ENCODE data around the gene ZNF518B. TPM values are rescaled to one million over a fixed set of nuclear protein-coding genes. Genes with fewer than 3 reads are reported as not detected.

The ZNF518B gene
- total RNA-seq, 2 donors from 2014 or later = 36.0 to 39.1 TPM

DNA sequence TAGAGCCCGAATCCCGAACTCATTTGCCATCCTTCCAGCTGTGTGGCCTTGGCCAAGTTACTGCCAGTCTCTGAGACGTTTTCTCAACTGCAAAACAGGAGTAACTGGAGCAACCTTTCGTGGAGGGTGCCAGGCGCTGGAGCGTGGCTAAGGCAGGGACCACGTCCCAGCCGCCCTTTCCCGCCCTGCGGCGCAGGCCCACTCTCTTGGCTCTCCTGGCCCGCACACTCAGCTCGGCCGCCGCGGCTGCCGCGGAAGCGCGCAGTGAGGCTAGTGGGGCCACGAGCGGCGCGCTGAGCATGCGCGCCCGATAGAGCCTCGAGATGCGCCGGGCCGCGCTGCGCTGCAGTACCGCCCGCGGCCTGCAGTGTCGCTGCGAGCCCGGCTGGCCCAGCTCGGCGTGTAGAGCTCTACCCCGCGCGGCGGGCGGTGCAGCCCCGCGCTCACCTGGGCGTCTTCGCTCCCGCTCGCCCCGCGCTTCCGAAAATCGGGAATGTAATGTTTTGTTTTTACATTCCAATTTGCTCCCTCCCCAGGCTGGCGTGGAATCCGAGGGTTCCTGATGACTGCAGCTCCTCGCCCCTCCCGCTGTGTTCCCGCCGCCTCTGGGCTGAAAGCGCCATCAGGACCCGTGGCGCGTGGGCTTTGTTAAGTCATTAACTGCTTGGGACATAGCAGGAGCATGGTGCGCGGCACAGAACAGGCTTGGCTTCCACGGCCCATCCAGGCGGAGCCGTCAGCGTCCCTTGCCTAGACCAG lies 4.0 kb upstream of the ZNF518B start:
- H3K36me3 ChIP-seq = no peaks in the 10 kb centered on the region
- no peak overlapping the region for H3K27ac ChIP-seq
- peaks cover 0 to 20% of the 10 kb centered on the region in 2 donors for H3K4me1 ChIP-seq
- no peak for DNase-seq (ENCODE audit: low spot score)
- peaks cover 0 to 14% of the 10 kb centered on the region in 2 donors for H3K27me3 ChIP-seq
- peak overlapping the region in 1 of 2 donors; percentile 34 for H3K4me3 ChIP-seq
- H3K9me3 ChIP-seq = no peaks in the 10 kb centered on the region
- TF ChIP-seq CTCF (IDR thresholded peaks at IDR 0.05) = peak; percentile 79 to 96

- Histone ChIP-seq H3K4me1 (peaks cover 0 to 20% of the 10 kb centered on the region in 2 donors), H3K36me3 (no peaks in the 10 kb centered on the region), H3K27ac (no peak overlapping the region), H3K27me3 (peaks cover 0 to 14% of the 10 kb centered on the region in 2 donors), H3K4me3 (no peak overlapping the region), H3K9me3 (no peaks in the 10 kb centered on the region)
- no peak for DNase-seq (ENCODE audit: low spot score)
- TF ChIP-seq CTCF (IDR thresholded peaks at IDR 0.05) = no peak
These were observed 3.3 kb upstream of the ZNF518B start for GRCh38 chr4:10460313-10461047.

- Histone ChIP-seq H3K4me3 (no peak overlapping the region), H3K27ac (no peak overlapping the region)
- no peak for TF ChIP-seq CTCF (IDR thresholded peaks at IDR 0.05)
These were observed 2.1 kb upstream of the ZNF518B start for GRCh38 chr4:10459305-10459704.

GRCh38 chr4:10458177-10458576 lies 951 bp upstream of the ZNF518B start:
- Histone ChIP-seq H3K4me1 (peaks cover 0 to 20% of the 10 kb centered on the region in 2 donors), H3K4me3 (peak overlapping the region in 1 of 2 donors; percentile 62), H3K36me3 (peaks cover 13% of the 10 kb centered on the region), H3K9me3 (no peaks in the 10 kb centered on the region), H3K27me3 (peaks cover 0 to 14% of the 10 kb centered on the region in 2 donors), H3K27ac (no peak overlapping the region)
- TF ChIP-seq CTCF (IDR thresholded peaks at IDR 0.05) = no peak
- no peak for DNase-seq (ENCODE audit: low spot score)

More at GRCh38 chr4:10459305-10459704, 2.1 kb upstream of the ZNF518B start:
- Histone ChIP-seq H3K27me3 (peaks cover 0 to 14% of the 10 kb centered on the region in 2 donors), H3K4me1 (peaks cover 0 to 20% of the 10 kb centered on the region in 2 donors), H3K36me3 (peaks cover 5% of the 10 kb centered on the region), H3K9me3 (no peaks in the 10 kb centered on the region)
- DNase-seq (ENCODE audit: low spot score) = no peak

DNA sequence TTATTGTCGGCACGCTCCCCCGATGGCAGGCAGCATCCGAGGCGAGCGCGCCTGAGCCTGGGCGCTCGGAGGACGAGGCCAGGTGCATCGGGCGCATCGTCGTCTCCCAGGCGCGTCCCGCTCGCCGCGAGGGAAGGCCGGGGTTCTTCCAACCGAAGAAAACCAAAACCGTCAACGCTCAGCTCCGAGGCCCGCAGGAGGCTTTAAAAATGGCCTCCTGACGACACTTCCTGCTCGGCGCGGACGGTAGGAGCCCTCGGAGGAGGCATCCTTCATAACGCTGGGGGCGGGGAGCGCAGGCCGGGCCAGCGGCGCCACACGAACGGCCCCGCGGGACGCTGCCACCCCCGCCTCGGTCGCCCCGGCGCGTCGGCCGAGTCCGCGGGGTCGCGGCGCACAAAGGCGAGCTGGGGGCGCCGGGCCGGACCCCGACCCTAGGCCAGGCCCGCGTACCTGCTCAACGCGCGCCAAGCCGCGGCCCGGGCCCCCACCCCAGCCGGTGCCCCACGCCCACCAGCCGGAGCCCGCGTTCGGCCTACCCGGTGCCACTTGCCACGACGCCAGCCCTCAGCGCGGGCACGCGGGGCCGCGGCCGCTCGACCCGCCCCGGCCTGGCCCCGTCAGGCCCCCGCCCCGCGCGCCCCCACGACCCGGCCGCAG lies 501 bp downstream of the ZNF518B start:
- H3K27me3 ChIP-seq = peaks cover 0 to 9% of the 10 kb centered on the region in 2 donors
- H3K4me1 ChIP-seq = peaks cover 0 to 18% of the 10 kb centered on the region in 2 donors
- TF ChIP-seq CTCF (IDR thresholded peaks at IDR 0.05) = no peak
- peak overlapping the region; percentile 57 to 62 for H3K4me3 ChIP-seq
- peak overlapping the region; percentile 70 to 71 for H3K27ac ChIP-seq
- H3K36me3 ChIP-seq = peaks cover 25% of the 10 kb centered on the region
- H3K9me3 ChIP-seq = no peaks in the 10 kb centered on the region
- no peak for DNase-seq (ENCODE audit: low spot score)

Measured in right atrium auricular region (tissue), 2 donors.